IMR-90 (cell line): Measurements from ENCODE around the gene NPLOC4. TPM values are rescaled to one million over a fixed set of nuclear protein-coding genes. Genes with fewer than 3 reads are reported as not detected.

Experiments
- ATAC-seq: fragments of 200-7000 bp; cut with Tn5 transposase; 2 replicates; pipeline ENCODE4 v1.9.1; 2020; ENCODE audit warnings: low read depth, mild to moderate bottlenecking, moderate library complexity
- BruUV-seq: library from RNA; stranded (reverse); fragments of 400-500 nt; replicated peaks from 2 replicates; lab custom pipeline; 2021; lab: Mats Ljungman, UMichigan
- CTCF ChIA-PET: fragments of 300-600 bp; formaldehyde crosslinking; extraction: SDS; loops from one replicate; lab custom pipeline; 2021; ENCODE audit warnings: antibody characterized with exemption; lab: Yijun Ruan, JAX
- POLR2A ChIA-PET: fragments of 300-600 bp; sonication (Branson Sonifier 250); formaldehyde crosslinking; loops from one replicate; lab custom pipeline; 2022; ENCODE audit warnings: antibody characterized with exemption; ENCODE audit not compliant: unreplicated experiment; lab: Charles Lee
- DNase-seq: peaks from one replicate; pipeline ENCODE4 v3.0.0; 2013
- H2AFZ ChIP-seq: replicated peaks from 2 replicates; pipeline ENCODE3; 2013; ENCODE audit warnings: low read length, mild to moderate bottlenecking; ENCODE audit not compliant: poor library complexity
- H2AK5ac ChIP-seq: 2 replicates; pipeline ENCODE4 v1.6.1; 2013; ENCODE audit warnings: low read depth, low read length, inconsistent platforms
- H2AK9ac ChIP-seq: replicated peaks from 2 replicates; pipeline ENCODE3; 2013; ENCODE audit warnings: mild to moderate bottlenecking, low read depth, low read length, moderate library complexity; ENCODE audit not compliant: poor library complexity
- H2BK120ac ChIP-seq: 2 replicates; pipeline ENCODE4 v1.6.1; 2013; ENCODE audit warnings: low read depth, low read length, inconsistent platforms
- H2BK15ac ChIP-seq: 3 replicates; pipeline ENCODE4 v1.6.1; 2013; ENCODE audit warnings: low read depth, low read length, inconsistent platforms
- H2BK20ac ChIP-seq: 2 replicates; pipeline ENCODE4 v1.6.1; 2013; ENCODE audit warnings: low read depth, mild to moderate bottlenecking, inconsistent platforms, low read length, moderate library complexity
- H2BK5ac ChIP-seq: 2 replicates; pipeline ENCODE4 v1.6.1; 2013; ENCODE audit warnings: mild to moderate bottlenecking, low read depth, low read length, inconsistent platforms; ENCODE audit not compliant: poor library complexity, severe bottlenecking
- H3K14ac ChIP-seq: replicated peaks from 2 replicates; pipeline ENCODE4 v1.6.1; 2013; ENCODE audit warnings: low read depth, low read length, inconsistent platforms
- H3K18ac ChIP-seq: 2 replicates; pipeline ENCODE4 v1.6.1; 2013; ENCODE audit warnings: low read depth, low read length, control low read depth
- H3K23ac ChIP-seq: 2 replicates; pipeline ENCODE4 v1.6.1; 2013; ENCODE audit warnings: low read depth, low read length, inconsistent platforms
- H3K27ac ChIP-seq: 2 replicates; pipeline ENCODE4 v1.5.1; 2013; ENCODE audit warnings: mild to moderate bottlenecking, control low read depth, low read length; ENCODE audit not compliant: insufficient read depth
- H3K27me3 ChIP-seq: 2 replicates; pipeline ENCODE4 v1.6.1; 2013; ENCODE audit warnings: low read length; ENCODE audit not compliant: control insufficient read depth, insufficient read depth
- H3K36me3 ChIP-seq: 2 replicates; pipeline ENCODE4 v1.6.1; 2013; ENCODE audit warnings: low read length, mixed read lengths; ENCODE audit not compliant: control insufficient read depth, insufficient read depth
- H3K4ac ChIP-seq: 2 replicates; pipeline ENCODE4 v1.6.1; 2013; ENCODE audit warnings: low read depth, low read length, inconsistent platforms
- H3K4me1 ChIP-seq: 2 replicates; pipeline ENCODE4 v1.6.1; 2013; ENCODE audit warnings: low read length, mixed read lengths; ENCODE audit not compliant: control insufficient read depth, insufficient read depth
- H3K4me2 ChIP-seq: 2 replicates; pipeline ENCODE4 v1.6.1; 2013; ENCODE audit warnings: low read depth, mild to moderate bottlenecking, control low read depth, low read length, moderate library complexity
- H3K4me3 ChIP-seq: 2 replicates; pipeline ENCODE4 v1.5.1; 2013; ENCODE audit warnings: low read depth, mild to moderate bottlenecking, control low read depth, low read length, moderate library complexity; ENCODE audit not compliant: insufficient read depth
- H3K56ac ChIP-seq: 2 replicates; pipeline ENCODE4 v1.6.1; 2013; ENCODE audit warnings: low read length, inconsistent platforms; ENCODE audit not compliant: insufficient read depth; ENCODE audit errors: extremely low read depth
- H3K79me1 ChIP-seq, 2 experiments: 2 replicates each; pipeline ENCODE4 v1.6.1; 2013; ENCODE audit warnings: low read length in 2 of 2, inconsistent platforms in 1 of 2, low read depth in 1 of 2
- H3K9ac ChIP-seq: 2 replicates; pipeline ENCODE4 v1.6.1; 2013; ENCODE audit warnings: low read depth, low read length, control low read depth
- H3K9me1 ChIP-seq: 2 replicates; pipeline ENCODE4 v1.6.1; 2013; ENCODE audit warnings: low read length, inconsistent platforms; ENCODE audit not compliant: insufficient read depth
- H3K9me3 ChIP-seq: 2 replicates; pipeline ENCODE4 v1.6.1; 2013; ENCODE audit warnings: low read length; ENCODE audit not compliant: control insufficient read depth, insufficient read depth
- H4K20me1 ChIP-seq: 2 replicates; pipeline ENCODE4 v1.6.1; 2013; ENCODE audit warnings: low read length, inconsistent platforms; ENCODE audit not compliant: insufficient read depth
- H4K5ac ChIP-seq: 2 replicates; pipeline ENCODE4 v1.6.1; 2013; ENCODE audit warnings: mild to moderate bottlenecking, low read depth, low read length, control low read depth
- H4K8ac ChIP-seq, 2 experiments: 2 replicates each; pipeline ENCODE4 v1.6.1; 2013; ENCODE audit warnings: low read depth in 2 of 2, low read length in 2 of 2, control low read depth in 1 of 2, inconsistent platforms in 1 of 2
- H4K91ac ChIP-seq: 2 replicates; pipeline ENCODE4 v1.6.1; 2013; ENCODE audit warnings: low read depth, low read length, inconsistent platforms; ENCODE audit not compliant: insufficient read depth
- CTCF ChIP-seq: conservative IDR thresholded peaks from 2 replicates; pipeline ENCODE4 v1.5.1; 2012; ENCODE audit warnings: mild to moderate bottlenecking, low read depth, low read length, improper control_type of control experiment
- NFE2L2 ChIP-seq: fragments of 150-350 bp; IDR thresholded peaks from 2 replicates; pipeline ENCODE4 v1.6.1; 2016; ENCODE audit warnings: low read depth, mild to moderate bottlenecking, low read length
- SMC3 ChIP-seq: fragments of 150-350 bp; IDR thresholded peaks from 2 replicates; pipeline ENCODE4 v1.6.1; 2016; ENCODE audit warnings: low read depth, mild to moderate bottlenecking, antibody characterized with exemption, low read length, moderate library complexity
- WGBS, 2 experiments: methylation state at CpG; one replicate each; pipeline versions ENCODE4 v1.1.5 to v1.1.7; 2013; ENCODE audit warnings: missing lambda C conversion rate in 2 of 2; ENCODE audit not compliant: insufficient read length in 1 of 2; ENCODE audit errors: extremely low coverage in 2 of 2; 5-methylcytosine and 5-hydroxymethylcytosine counted together
- dilution Hi-C: fragments of 300-500 bp; cut with HindIII; formaldehyde crosslinking; loops from one replicate; pipeline ENCODE4 v1.14.3; 2018; ENCODE audit warnings: low sequenced_read_pairs; ENCODE audit not compliant: unreplicated experiment
- in situ Hi-C: fragments of 300-500 bp; cut with MboI; formaldehyde crosslinking; loops from 3 replicates; pipeline ENCODE4 v1.14.3; 2019; ENCODE audit warnings: low sequenced_read_pairs, inconsistent platforms, mixed read lengths
- intact Hi-C: fragments of 100-400 bp; cut with micrococcal nuclease; formaldehyde crosslinking; loops from 2 replicates; pipeline ENCODE4 v1.10.0; 2022
- polyA plus RNA-seq, 3 experiments: library from polyadenylated mRNA; depleted of rRNA; stranded (reverse); fragments of >200 nt; gene quantifications; 2 replicates each; pipeline ENCODE4 v1.2.3, GENCODE V29; 2012; ENCODE audit warnings: low replicate concordance in 1 of 3
- total RNA-seq: library from RNA; depleted of rRNA; stranded (reverse); fragments of >200 nt; gene quantifications from 2 replicates; pipeline ENCODE4 v1.2.3, GENCODE V29; 2012

Gene NPLOC4
- total and polyA plus RNA-seq, 2 of the 4 experiments (the other 2 are of a cell fraction) = 70.4 to 78.3 TPM

GRCh38 chr17:81558941-81559806 lies 77.7 kb downstream of the NPLOC4 start:
- H2BK15ac ChIP-seq = no peak overlapping the region
- no peak overlapping the region for H4K8ac ChIP-seq
- H3K18ac ChIP-seq = no peak overlapping the region
- peak overlapping the region; percentile 40; the same call in 1 of the 2 replicates for H2AK5ac ChIP-seq
- peaks cover 10% of the 10 kb centered on the region for H3K4me1 ChIP-seq
- H3K9me3 ChIP-seq = no peaks in the 10 kb centered on the region
- H3K56ac ChIP-seq = no peak overlapping the region
- DNase-seq = no peak
- 86% methylated on average over 15 of the region's 27 CpGs; no CpG with 5 or more reads in 1 of the 2 experiments for WGBS, 2 experiments
- dilution Hi-C loops (no loop called here), intact Hi-C loops (no loop called here), in situ Hi-C loops (no loop called here)
- H4K91ac ChIP-seq = no peak overlapping the region
- H3K14ac ChIP-seq = no peak overlapping the region
- no TSS peak for BruUV-seq
- no peak overlapping the region for H3K23ac ChIP-seq
- H3K36me3 ChIP-seq = peaks cover 42% of the 10 kb centered on the region
- TF ChIP-seq CTCF = 0 out of 2 replicates have a peak, but pooled peaks have one; percentile 9
- no peak for TF ChIP-seq NFE2L2
- 0 out of 2 replicates have a peak, but pooled peaks have one; percentile 18 for TF ChIP-seq SMC3
- ATAC-seq = no peak; the same call in 1 of the 2 replicates
- no peak overlapping the region for H2BK5ac ChIP-seq
- no peak overlapping the region for H3K9ac ChIP-seq
- no peak overlapping the region for H2BK20ac ChIP-seq
- H2BK120ac ChIP-seq = no peak overlapping the region
- ChIA-PET CTCF (interaction anchor here (0.6 kb wide), 1 partner anchor 30 kb away, joined by 4 read pairs; no protein-coding TSS in a partner anchor), POLR2A (interaction anchor here (0.7 kb wide), 1 partner anchor 47 kb away, joined by 4 read pairs; the partner anchor contains the start of gene ACTG1)
- H2AFZ ChIP-seq = no peak overlapping the region
- peaks cover 20% of the 10 kb centered on the region for H4K20me1 ChIP-seq
- no peak overlapping the region for H3K4me2 ChIP-seq
- no peak overlapping the region for H3K27ac ChIP-seq
- H3K79me1 ChIP-seq = peaks cover 8 to 79% of the 10 kb centered on the region in 2 experiments
- H2AK9ac ChIP-seq = no peak overlapping the region
- no peak overlapping the region for H3K4ac ChIP-seq
- H3K9me1 ChIP-seq = peaks cover 8% of the 10 kb centered on the region; the same call in 1 of the 2 replicates
- no peak overlapping the region for H3K4me3 ChIP-seq
- no peaks in the 10 kb centered on the region for H3K27me3 ChIP-seq
- H4K5ac ChIP-seq = no peak overlapping the region
